ENCODE data around the gene GLRA2. TPM values are rescaled to one million over a fixed set of nuclear protein-coding genes. Genes with fewer than 3 reads are reported as not detected.

GLRA2 gene
- not detected in 2 replicates for total RNA-seq

DNA sequence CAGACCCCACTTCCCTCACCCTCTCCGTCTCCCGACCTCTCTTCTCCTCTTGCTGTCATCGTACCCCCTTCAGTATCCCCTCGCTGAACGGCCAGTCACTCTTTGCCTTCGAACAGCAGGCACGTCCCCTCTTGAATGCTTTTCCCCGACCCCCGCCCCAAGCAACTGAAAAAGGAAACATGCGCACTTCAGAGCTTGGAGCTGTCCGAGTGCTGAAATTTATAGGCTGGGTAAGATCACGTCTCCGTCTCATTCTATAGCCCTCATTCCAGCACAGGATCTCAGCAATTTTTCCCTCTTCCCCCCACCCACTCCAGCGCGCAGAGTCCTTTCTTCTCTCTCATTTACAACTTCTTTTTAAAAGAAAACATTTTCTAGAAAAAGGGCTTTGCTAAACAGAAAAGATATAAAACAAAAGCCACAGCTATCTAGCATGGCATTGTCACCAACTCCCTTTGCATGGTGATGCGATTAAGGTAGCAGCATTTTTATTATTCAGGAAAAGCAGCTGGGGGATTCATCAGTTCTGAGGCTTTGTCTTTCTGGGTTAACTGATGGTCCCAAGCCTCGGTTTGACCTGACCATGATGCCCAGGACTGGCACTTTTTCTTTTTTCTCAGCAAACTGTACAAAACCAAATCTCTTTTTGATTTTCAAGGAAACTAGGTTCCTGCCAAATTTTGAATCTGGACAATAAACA is at the start of gene GLRA2:
Gene GLRA2 (plus strand): TSS at position 247 of the 700 bp plus-strand sequence. CDS start 522 bp downstream, outside the sequence.
- DNase-seq (ENCODE audit: low read depth in 2 of 2) = peak in 1 of 2 donors; percentile 1

DNA sequence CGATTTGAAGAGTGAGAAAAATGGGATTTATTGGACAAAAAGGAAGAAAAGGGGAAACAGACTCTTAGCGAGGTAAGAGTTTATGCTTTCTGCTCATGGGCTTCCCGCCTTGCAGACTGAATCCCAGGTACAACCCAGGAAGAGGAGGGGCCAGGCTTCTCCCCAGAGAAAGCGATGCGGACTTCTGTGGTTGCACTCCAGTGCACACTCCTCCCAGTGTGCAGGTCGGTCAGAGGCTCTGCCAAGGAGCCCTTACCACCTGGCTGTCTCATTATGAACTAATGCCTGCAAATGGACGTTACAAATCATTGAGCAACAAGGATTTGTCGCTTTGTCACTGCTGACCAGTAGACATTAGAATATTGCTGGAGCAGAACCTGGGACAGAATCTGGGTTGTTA is 39.9 kb upstream of the GLRA2 start:
- no peak for DNase-seq (ENCODE audit: low read depth in 2 of 2)

DNA sequence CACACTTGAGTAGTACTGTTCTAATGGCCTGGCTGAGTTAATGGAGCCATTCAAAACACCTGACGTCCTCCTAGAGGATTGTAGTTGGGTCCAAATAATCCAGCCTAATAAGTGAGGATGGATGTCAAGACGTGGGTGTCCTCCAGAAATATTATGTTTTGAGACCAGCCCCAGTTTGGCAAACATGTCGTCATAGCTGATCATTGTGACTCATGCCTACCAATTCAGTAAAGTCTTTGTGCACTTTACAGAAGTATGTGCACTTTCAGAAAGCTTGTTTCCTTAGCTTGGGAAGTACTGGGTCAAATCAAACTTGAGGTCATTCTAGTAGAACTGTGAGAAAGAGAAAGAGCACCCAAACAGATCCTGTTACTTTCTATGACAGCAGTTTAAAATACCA is 37.6 kb upstream of the GLRA2 start:
- DNase-seq (ENCODE audit: low read depth in 2 of 2) = no peak

DNA sequence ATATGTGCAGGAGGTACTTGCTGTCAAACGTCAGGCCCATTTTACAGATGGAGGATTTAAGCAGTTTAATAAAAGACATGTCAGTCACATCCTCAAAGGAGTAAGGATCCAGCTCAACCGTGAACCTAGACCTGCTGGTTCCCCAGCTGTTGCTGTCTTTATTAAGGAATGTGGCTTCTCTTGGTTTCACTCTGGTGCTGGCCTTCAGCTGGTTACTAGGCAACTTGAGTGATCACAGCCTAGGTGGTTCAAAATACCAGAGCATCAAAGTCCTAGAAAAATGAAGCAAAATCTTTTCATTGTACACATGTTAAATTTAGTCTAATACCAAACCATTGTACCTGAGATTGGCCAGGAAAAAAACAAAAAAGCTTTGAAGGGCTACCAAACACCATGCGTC is 32.7 kb upstream of the GLRA2 start:
- no peak for DNase-seq (ENCODE audit: low read depth in 2 of 2)

DNA sequence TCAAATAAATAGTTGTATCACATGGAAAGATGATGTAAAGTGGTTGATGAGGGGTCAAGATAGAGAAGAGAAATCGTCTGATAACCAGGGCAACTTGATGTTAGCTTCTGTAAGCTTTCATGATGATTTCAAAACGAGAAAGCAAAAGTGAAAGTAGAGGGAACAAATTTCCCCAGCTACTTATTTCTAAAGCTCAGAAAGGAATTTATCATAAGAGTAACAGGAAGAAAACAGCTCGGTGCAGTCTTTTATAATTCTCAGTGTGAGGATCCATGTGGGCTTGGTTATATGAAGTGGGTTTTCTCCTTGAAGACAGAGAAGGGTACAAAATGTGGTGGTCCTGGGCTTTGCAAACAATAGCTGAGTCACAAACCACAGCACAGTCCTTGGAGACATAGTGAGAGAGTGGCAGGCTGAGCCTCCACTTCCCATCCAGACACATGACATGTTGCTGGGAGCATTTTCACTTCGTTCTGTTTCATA is 32.1 kb upstream of the GLRA2 start:
- no peak for DNase-seq (ENCODE audit: low read depth in 2 of 2)

DNA sequence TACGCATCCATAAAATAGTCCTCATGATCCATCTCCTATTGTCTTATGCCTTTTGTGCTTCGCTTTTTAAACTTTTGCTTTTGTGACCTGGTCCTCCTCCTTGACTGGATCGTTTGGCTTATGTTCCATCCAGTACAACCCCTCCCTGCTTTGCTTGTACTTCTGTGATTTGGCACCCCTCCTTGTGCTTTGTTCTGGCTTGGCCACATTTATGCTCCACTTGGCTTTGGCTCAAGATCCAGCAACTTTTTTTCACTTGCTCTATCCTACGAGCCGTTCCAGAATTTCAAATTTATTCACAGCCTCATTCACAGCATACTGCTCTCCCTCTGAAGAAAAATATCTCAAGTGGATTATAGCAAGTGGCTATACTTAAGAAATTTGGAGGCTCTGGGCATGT is 28.0 kb upstream of the GLRA2 start:
- no peak for DNase-seq (ENCODE audit: low read depth in 2 of 2)

DNA sequence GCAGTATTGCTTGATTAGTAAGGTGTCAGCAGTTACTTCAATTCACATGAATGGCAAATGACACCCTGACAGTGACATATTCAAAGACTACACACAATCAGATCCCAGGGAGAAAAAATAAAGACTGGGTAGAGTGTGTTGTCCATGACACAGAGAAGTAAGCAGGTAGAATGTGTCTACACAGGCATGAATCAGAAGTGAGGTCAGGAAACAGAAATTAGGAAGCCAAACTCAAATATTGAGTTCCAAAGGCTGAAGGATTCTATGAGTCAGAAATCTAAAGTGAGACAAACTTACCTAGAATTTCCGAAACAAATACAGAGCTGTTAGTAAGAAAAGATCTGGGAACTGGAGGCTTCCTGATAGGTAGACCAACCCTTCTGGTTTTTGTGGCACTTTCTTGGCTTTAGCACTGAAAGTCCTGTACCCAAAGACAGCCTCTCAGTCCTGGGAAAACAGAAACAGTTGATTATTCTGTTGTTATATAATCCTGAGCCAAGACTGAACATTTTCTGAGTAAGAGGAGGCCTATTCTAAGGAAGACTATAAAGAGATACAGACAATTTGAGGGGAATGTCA is 24.3 kb upstream of the GLRA2 start:
- DNase-seq (ENCODE audit: low read depth in 2 of 2) = no peak

DNA sequence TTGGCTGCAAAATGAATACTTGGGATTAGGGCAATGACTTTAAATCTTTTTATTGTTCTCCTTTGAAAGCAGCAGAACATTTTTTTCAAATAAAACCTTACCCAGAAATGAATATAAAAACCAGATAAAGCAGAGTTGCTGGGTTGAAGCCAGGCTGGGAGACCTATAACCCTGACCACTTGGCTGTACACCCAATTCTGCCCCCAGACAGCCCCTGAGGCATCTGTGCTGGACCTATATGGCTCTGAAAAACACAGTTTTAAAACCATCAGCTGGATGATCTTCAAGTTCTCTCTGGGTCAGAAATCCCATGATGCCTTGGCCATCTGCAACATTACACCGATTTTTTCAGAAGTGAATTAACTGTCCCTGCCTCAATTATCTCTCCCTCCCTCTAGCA is 23.7 kb upstream of the GLRA2 start:
- DNase-seq (ENCODE audit: low read depth in 2 of 2) = no peak

DNA sequence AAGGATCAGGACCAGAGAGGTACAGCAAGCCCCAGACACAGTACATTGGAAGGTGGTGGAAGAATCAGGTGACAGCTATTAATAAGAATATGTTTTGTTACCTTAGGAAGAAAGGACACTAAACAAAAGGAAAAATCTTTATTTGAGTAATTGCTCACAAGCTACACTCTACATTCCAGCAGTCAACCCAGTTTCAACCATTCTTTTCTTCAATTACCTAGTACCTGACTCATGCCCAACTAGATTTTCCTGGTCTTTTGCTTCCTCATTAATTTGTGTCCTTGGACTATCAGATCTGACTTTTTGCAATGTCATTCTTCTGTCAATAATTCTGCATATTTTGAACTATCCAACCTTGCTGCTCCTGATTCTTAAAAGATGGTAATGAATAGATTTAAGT is 22.5 kb upstream of the GLRA2 start:
- no peak for DNase-seq (ENCODE audit: low read depth in 2 of 2)

DNA sequence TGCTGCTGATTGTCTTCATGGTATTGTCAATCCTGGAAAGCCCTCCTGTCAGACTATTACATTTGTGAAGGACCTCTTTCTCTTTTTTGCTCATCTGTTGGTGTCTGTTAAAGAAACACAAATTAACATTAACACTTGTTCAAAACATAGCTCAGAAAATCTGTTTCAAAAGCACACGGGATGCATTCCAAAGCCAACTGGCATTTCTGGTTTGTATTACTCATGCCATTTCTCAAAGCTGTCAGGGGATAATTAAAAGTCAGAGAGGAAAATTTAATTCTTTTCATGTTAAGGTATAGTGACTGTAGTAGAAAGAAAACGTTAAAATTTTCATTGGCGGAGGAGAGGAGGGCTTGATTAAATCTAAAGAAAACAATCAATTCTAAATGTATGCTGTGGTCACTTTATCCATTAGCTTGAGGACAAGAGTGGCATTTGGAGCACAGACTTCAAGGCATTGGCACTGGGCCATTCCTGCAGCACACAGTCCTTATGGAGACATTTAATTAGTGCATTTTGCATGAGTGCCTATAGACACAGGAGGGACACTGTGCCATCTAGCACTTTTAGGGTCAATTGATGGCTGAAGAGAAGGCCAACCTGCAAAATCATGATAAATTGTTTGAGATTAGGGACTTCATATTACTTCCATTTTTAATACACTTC is 21.2 kb upstream of the GLRA2 start:
- no peak for DNase-seq (ENCODE audit: low read depth in 2 of 2)

DNA sequence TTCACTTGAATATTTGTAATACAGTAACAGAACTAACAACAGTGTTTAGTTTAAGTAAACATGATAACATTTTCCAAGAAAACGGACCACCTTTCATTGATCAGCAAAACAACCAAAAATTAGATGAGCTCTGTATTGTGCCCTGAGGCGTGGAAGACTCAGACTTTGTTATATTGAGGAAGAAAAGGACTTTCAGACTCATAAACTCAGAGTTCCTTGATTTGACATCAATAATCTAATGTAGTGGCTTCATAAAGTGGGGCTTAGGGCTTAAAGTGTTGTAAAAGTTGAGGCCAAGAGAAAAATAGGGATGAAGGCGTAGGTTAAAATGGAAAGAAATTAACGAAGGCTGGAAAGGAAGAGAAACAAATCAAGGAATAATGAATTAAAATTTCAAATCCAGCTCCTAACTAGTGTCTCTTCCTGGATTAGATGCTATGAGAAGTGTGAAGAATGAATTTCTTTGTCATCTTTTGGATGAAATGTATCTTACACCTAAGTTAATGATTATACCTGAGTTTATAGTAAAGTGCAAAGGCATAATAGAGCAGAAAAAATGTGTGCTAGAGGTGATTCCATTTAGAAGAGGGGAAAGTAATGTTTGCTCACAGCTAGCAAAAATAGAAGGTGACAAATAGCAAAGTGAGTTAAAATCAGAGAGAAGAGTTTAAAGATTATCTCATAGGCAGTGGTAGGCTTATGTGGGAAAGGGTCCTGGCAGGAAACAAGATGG is 19.8 kb upstream of the GLRA2 start:
- DNase-seq (ENCODE audit: low read depth in 2 of 2) = no peak

DNA sequence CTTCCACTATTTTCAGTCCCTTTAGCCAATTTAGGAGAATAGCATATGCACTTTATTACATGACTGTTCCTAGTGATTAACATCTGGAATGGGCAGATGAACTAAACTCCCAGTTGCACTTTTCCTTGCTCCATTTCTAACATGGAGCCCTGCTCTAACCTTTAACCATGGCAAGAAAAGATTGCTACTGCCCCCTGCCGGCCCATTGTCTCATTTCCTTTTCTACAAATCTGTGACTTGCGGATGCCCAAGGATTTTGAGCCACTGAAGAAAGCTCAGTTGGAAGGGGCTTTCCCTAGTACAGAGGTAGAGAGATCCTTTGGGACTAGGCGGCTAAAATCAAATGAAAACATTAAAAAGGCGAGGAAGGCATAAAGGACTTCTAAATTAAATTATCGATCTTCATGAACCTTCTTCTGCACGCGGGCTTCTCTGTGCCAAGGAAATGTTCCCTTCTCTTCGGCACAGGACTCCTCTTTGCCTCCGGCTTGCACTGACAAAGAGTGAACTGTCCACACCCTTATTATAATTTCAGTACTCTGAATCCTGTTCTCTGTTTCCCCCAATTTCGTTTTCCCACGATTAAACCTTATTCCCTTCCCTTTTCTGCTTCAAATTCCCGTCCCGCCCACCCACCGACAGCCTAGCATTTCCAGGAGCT is 577 bp upstream of the GLRA2 start:
- peak; percentile 1 to 5 for DNase-seq (ENCODE audit: low read depth in 2 of 2)

DNA sequence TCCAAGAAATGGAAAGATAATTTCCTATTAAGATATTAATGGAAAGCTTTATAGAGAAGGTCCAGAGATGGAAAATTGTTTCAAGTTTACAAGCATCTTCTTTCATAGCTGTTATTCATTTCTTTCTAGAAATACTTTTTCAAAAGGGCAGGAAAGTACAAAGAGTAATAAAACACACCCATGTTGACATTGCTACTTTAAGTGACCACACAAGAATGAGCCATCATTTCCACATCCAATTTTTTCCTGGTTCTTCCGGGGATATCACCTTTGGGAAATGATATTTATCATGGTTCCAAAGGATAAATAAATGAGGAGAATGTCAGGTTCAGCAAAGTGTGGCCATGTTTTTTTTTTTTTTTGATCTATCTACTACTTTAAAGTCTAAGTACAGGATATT is 4.5 kb downstream of the GLRA2 start:
- DNase-seq (ENCODE audit: low read depth in 2 of 2) = no peak

DNA sequence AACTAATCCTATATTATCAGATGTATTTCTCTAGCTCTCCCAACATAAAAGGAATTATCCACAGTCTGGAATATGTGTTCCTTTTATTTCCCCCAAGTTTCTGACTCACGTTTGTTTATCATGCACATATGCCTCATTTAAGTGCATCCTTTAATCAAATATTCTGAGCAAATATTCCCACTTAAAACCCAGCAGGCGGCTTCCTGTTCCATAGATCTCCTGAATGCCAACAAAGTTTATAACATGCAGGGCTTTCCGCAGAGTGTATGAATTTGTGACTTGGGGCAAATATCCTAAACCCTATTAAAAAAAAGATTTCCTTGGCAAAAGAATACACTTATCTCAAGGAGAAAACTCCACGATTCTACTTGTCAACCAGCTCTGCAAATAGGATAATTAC is 16.9 kb downstream of the GLRA2 start:
- no peak for DNase-seq (ENCODE audit: low read depth in 2 of 2)

DNA sequence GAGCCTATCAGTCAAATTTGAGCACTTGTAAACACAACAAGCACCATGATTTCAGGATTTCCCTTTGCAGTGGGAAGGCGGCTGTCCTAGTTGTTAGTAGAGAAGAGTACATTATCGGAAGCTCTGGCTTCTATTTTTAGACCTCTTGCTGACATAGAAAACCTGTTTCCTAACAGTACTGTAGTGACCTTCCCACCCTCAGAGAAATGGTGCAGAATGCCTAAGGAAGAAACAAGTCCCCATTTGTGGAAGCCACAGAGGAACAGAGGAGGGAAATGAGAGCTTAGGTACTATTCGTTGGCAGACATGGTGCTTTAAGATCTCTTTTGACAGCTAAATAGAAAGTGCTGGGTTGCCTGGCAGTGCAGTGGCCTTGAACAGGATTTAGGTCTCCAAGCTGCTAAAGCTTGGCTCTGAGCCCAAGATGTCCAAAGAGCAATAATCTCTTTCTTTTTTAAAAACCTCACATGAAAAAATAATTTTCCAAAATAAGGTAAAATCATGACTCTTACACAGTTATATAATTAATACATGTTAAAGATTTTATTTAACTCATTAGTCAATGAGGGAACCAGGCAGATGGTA is 24.9 kb downstream of the GLRA2 start:
- no peak for DNase-seq (ENCODE audit: low read depth in 2 of 2)

DNA sequence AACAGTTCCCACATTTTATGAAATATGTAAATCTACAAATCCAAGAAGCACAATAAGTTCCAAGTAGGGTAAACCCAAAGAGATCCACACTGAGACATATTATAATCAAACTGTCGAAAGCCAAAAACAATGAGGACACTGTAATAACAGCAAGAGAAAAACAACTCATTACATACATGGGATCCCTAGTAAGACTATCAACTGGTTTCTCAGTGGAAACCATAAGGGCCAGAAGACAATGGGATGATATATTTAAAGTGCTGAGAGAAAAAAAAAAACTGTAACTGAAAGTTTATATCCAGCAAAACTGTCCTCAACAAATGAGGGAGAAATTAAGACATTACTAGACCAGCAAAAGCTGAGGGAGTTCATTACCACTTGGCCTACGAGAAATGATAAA is 34.7 kb downstream of the GLRA2 start:
- no peak for DNase-seq (ENCODE audit: low read depth in 2 of 2)

DNA sequence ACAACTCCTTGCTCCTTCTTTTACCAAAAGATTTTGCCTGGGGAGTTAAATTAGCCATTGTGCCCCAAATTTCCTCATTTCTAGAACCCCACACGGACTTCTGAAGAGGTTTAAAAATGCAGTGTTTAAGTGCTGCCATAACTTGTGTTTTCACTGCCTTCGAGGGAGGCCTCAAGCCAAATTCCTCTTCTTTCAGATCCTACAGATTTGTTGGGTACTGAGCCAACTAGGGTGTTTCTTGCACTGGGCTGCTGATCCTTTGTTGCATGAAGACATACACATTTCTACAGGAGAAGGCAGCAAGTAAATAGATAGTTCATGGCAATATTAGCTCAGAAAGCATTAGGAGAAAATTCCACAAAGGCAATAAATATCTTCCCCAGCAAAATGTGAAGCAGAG is 43.8 kb downstream of the GLRA2 start:
- no peak for DNase-seq (ENCODE audit: low read depth in 2 of 2)

DNA sequence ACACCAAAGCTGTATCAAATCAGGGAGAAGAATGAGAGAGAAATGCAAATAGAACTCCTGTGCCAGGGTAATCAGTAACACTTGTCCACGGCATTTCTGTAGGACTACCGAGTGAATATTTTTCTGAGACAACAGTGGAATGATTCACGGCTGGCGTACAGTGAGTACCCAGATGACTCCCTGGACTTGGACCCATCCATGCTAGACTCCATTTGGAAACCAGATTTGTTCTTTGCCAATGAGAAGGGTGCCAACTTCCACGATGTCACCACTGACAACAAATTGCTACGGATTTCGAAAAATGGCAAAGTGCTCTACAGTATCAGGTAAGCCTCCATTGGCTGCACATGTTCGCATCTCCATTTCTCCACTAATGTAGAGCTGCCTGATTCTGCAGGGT is 51.7 kb downstream of the GLRA2 start:
- no peak for DNase-seq (ENCODE audit: low read depth in 2 of 2)

DNA sequence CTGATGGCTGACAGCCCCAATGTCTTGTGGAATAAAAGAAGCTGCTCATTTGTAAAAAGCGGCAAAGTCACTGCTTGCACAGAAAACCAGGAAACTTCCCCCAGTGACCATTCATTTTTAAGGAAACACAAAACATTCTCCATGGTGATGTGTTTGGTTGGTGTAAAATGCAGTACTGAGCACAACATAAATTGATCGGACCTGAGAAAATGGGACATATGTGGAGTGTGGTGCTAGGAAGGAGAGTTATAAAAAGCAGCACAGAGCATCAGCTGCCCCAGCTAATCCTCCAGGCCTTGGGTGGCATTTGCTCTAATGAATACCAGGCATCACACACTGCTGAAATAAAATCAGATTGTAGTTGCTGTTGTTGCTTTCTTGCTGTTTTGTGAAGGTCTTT is 55.2 kb downstream of the GLRA2 start:
- DNase-seq (ENCODE audit: low read depth in 2 of 2) = no peak

DNA sequence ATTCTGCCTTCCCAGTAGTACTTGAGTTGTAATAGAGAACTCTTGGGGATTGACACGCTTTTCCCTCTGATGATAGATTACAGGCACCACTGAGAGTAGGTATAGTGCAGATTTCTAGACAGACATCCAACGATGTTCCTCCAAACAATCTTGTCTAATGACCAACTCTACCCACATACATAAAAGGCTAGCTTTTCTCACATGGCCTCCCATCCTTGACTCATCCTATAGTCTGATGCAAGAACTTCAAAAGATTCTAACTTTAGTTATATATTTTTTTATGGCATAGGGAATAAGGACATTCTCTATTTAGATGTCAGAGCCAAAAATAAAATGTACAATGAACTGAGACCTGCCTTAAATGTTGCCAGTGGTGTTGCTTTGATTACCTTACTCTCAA is 60.9 kb downstream of the GLRA2 start:
- no peak for DNase-seq (ENCODE audit: low read depth in 2 of 2)

DNA sequence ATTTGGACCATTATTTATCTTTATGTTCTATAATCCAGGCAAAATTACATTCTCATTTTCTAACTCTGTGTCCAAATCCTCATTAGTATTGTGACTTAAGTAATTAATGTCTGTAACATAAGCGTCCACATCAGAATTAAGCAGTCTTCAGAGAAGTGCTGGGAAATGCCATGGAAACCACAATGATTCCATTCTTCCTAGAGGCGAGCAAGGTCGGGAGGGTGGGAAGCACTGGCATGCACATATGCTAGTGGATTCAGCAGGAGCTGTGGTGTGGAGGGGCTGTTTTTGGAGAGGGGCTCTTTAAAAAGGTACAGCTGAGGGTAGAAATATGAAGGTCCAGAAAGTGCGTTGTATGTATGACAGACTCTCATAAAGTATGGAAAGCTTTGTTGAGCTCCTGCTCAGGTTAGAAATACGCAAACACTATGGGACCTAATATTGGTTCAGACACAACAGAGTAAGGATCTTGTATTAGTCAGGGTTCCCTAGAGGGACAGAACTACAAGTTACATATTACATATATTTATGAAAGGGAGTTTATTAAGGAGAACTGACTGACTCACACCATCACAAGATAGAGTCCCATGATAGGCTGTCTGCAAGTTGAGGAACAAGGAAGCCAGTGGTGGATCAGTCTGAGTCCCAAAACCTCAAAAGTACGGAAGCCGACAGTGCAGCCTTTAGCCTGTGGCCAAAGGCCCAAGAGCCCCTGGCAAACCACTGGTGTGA is 61.5 kb downstream of the GLRA2 start:
- DNase-seq (ENCODE audit: low read depth in 2 of 2) = no peak

Measured in lung microvascular endothelial cell (primary cell).